Ishikawa (cell line): ENCODE data around the gene MYL5.

Source experiments
- CEBPB ChIP-seq: IDR thresholded peaks from 2 replicates; pipeline ENCODE4 v1.6.1; 2012
- CREB1 ChIP-seq: IDR thresholded peaks from 2 replicates; pipeline ENCODE4 v1.6.1; 2012; ENCODE audit warnings: low read depth
- EGR1 ChIP-seq: IDR thresholded peaks from 2 replicates; pipeline ENCODE4 v1.6.1; 2012
- EP300 ChIP-seq: IDR thresholded peaks from 2 replicates; pipeline ENCODE4 v1.6.1; 2012; ENCODE audit warnings: borderline replicate concordance
- FOXM1 ChIP-seq: IDR thresholded peaks from 2 replicates; pipeline ENCODE4 v1.6.1; 2012; ENCODE audit warnings: low read depth, borderline replicate concordance
- MAX ChIP-seq: IDR thresholded peaks from 2 replicates; pipeline ENCODE4 v1.6.1; 2012
- NFIC ChIP-seq: IDR thresholded peaks from 2 replicates; pipeline ENCODE4 v1.6.1; 2012
- RAD21 ChIP-seq: IDR thresholded peaks from 2 replicates; pipeline ENCODE4 v1.6.1; 2012; ENCODE audit warnings: low read depth
- TAF1 ChIP-seq: IDR thresholded peaks from 2 replicates; pipeline ENCODE4 v1.6.1; 2012; ENCODE audit warnings: low read depth, mild to moderate bottlenecking
- TCF12 ChIP-seq: IDR thresholded peaks from 2 replicates; pipeline ENCODE4 v1.6.1; 2012; ENCODE audit warnings: low read depth
- TEAD4 ChIP-seq: IDR thresholded peaks from 2 replicates; pipeline ENCODE4 v1.6.1; 2012
- YY1 ChIP-seq: IDR thresholded peaks from 2 replicates; pipeline ENCODE4 v1.6.1; 2012; ENCODE audit warnings: low read depth
- ZBTB7A ChIP-seq: IDR thresholded peaks from 2 replicates; pipeline ENCODE4 v1.6.1; 2012; ENCODE audit warnings: low read depth
- TF ChIP-seq, protein P1 (sequence below): IDR thresholded peaks from 2 replicates; pipeline ENCODE4 v1.6.1; 2012
- TF ChIP-seq, protein P2 (sequence below): IDR thresholded peaks from 2 replicates; pipeline ENCODE4 v1.6.1; 2012; ENCODE audit warnings: low read depth, mild to moderate bottlenecking

The MYL5 gene

GRCh38 chr4:634599-634985 is 39.8 kb upstream of the MYL5 start:
- no peak for TF ChIP-seq NFIC
- no peak for TF ChIP-seq CREB1
- TF ChIP-seq, protein P1, sequence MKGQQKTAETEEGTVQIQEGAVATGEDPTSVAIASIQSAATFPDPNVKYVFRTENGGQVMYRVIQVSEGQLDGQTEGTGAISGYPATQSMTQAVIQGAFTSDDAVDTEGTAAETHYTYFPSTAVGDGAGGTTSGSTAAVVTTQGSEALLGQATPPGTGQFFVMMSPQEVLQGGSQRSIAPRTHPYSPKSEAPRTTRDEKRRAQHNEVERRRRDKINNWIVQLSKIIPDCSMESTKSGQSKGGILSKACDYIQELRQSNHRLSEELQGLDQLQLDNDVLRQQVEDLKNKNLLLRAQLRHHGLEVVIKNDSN: no peak
- no peak for TF ChIP-seq YY1
- TF ChIP-seq CEBPB: no peak
- no peak for TF ChIP-seq TCF12
- no peak for TF ChIP-seq RAD21
- no peak for TF ChIP-seq TAF1

DNA sequence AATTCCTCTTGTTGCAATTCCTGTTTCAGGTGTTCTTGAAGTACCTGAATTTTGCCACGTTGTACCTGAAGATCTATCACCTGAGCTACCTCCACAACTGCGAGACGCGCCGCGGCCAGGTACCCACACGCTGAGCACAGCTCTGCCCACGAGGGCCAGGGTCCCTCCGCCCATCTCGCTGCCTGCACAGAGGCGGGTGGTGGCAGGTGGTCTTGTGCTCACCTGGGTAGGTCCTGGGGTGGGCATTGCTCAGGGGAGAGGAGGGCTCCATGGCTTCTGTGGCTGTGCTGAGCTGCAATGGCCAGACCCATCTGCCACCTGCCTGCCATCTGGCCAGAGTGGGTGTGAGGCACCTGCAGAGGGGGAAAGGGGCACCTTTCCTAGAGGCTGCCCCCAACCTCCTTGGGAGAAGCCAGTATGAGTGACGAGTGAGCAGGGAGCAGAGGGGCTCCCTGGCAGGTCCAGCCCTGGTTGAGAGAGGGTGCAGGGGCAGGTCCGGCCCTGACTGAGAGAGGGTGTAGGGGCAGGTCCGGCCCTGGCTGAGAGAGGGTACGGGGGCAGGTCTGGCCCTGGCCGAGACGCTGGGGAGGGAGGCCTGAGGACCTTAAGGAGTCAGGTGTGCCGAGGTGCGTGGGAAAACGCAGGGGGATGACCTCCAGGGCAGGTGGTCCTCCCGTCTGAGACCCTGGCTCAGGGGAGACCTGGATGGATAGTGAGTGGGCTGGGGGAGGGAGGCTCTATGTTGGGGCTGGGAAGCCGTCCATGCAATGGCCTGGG is 38.3 kb upstream of the MYL5 start:
- TF ChIP-seq NFIC (no peak), CREB1 (no peak), TEAD4 (no peak), TCF12 (no peak), EGR1 (no peak), YY1 (no peak), MAX (no peak)
- TF ChIP-seq, protein P1: no peak

- TF ChIP-seq EGR1: no peak
Measured at GRCh38 chr4:636628-637159, 37.6 kb upstream of the MYL5 start.

DNA sequence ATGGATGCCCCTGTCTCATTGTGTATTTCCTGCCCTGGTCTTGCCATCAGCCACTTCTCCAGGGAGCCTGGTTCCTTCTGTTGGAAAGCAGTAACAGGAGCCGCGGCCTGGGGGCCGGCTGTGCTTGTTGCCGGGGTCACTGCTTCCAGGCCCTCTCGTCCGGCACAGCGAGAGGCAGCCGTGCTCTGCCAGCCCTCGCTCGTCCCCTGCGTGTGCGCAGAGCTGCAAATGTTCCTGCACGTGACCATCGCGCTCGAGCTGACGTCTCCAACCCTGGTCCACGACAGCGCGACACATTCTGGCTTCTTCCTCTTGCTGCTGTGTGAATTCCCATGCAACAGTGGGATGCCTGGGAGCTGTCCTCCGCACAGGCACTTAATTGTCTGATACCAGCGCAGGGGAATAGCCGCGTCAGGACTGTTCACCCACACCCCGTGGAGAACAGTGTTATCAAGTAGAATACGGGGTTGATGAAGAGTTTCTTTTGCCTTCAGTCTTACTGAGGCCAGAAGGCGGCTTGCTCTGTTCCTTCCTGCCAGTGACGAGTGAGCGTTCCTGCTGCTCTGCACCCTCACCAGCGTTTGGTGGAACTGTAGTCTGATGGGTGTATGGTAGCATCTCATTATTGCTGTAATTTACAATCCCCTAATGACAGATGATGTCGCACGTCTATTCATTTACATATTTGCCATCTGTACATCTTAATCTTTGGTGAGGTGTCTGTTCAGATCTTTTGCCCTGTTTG is 36.6 kb upstream of the MYL5 start:
- TF ChIP-seq FOXM1: no peak
- no peak for TF ChIP-seq CEBPB
- TF ChIP-seq EP300: no peak
- TF ChIP-seq MAX: no peak
- TF ChIP-seq, protein P2, sequence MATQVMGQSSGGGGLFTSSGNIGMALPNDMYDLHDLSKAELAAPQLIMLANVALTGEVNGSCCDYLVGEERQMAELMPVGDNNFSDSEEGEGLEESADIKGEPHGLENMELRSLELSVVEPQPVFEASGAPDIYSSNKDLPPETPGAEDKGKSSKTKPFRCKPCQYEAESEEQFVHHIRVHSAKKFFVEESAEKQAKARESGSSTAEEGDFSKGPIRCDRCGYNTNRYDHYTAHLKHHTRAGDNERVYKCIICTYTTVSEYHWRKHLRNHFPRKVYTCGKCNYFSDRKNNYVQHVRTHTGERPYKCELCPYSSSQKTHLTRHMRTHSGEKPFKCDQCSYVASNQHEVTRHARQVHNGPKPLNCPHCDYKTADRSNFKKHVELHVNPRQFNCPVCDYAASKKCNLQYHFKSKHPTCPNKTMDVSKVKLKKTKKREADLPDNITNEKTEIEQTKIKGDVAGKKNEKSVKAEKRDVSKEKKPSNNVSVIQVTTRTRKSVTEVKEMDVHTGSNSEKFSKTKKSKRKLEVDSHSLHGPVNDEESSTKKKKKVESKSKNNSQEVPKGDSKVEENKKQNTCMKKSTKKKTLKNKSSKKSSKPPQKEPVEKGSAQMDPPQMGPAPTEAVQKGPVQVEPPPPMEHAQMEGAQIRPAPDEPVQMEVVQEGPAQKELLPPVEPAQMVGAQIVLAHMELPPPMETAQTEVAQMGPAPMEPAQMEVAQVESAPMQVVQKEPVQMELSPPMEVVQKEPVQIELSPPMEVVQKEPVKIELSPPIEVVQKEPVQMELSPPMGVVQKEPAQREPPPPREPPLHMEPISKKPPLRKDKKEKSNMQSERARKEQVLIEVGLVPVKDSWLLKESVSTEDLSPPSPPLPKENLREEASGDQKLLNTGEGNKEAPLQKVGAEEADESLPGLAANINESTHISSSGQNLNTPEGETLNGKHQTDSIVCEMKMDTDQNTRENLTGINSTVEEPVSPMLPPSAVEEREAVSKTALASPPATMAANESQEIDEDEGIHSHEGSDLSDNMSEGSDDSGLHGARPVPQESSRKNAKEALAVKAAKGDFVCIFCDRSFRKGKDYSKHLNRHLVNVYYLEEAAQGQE: no peak
- no peak for TF ChIP-seq YY1
- TF ChIP-seq CREB1: no peak

GRCh38 chr4:646460-646859 is 27.9 kb upstream of the MYL5 start:
- no peak for TF ChIP-seq TAF1
- TF ChIP-seq, protein P2: no peak
- TF ChIP-seq ZBTB7A: no peak
- no peak for TF ChIP-seq CREB1
- TF ChIP-seq EP300: no peak
- TF ChIP-seq FOXM1: no peak
- no peak for TF ChIP-seq EGR1
- TF ChIP-seq NFIC: no peak
- no peak for TF ChIP-seq TEAD4
- TF ChIP-seq YY1: no peak
- TF ChIP-seq RAD21: no peak
- TF ChIP-seq CEBPB: no peak
- TF ChIP-seq, protein P1: no peak
- no peak for TF ChIP-seq MAX
- no peak for TF ChIP-seq TCF12
